ENCODE measurements around the gene MOCS3.

DNA sequence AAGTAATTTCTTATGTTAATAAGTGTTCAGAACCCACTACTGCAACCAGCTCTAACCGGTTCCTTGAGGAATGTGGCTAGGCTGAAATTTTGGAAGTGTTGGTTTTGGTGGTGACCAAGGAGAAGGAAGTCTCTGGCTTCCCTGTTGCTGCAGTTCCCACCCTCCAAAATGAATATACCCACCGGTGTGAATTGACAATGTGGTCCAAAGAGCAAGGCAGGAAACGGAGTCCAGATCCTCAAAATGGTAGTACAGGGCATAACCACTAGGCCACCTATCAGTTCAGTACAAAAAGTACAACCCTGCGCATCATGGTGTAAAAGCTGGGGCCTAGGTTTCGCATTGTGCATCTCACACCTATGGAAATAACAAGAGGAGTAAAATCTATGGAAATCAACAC, 30.1 kb upstream of the MOCS3 start:
- no peak for TF ChIP-seq POLR2AphosphoS5 (IDR thresholded peaks at IDR 0.05; ENCODE audit: borderline replicate concordance, low read depth, low read length)
- TF ChIP-seq EZH2 (IDR thresholded peaks at IDR 0.05), result no peak

All from SK-N-MC (cell line).